GM21529 (cell line): ENCODE results near the gene PALD1.
A peak's percentile ranks its signal among the peaks of the same experiment; 100 is the strongest.

ENCODE experiments used
- ATAC-seq: cut with Tn5 transposase; IDR thresholded peaks from one replicate; pipeline ENCODE4 v1.9.1; 2021; ENCODE audit not compliant: unreplicated experiment

PALD1 gene

GRCh38 chr10:70552586-70552985 lies 74.0 kb downstream of the PALD1 start:
- ATAC-seq, result no peak

GRCh38 chr10:70555371-70555770 lies 76.8 kb downstream of the PALD1 start:
- ATAC-seq, result no peak

DNA sequence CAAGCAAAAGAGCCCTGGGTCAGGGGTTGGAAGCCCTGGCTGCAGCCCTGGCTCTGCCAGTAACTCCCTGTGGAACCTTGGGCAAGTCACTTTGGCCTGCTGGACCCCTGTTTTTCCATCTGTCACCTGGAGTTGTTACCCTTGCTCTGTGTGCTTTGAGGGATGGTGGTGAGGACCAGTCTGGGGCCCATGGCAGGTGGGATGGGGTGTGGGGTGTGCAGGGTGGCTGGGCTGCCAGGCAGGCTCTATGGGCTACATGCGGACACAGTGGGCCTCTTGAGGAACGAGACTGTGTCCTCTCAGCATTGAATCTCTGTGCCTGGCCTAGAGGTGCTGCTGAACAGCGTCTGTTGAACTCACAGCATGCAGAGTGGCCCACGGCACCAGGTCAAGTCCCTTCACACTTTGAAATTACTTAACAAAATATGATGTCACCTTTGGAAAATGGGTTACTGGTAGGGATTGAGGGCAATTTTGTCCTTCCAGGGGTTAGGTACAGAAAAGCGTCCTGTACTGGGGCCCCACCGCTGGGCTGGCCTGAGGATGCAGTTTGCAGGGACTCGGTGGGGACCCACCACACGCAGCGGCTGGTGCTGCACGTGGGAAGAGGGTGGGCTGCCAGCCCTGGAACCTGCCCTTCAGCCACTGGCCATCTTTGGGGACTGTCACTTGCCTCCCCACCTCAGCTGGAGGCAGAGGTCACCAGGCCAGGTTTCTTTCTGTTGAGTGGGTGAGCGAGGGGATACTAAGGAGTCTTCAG lies 78.7 kb downstream of the PALD1 start:
- no peak for ATAC-seq

DNA sequence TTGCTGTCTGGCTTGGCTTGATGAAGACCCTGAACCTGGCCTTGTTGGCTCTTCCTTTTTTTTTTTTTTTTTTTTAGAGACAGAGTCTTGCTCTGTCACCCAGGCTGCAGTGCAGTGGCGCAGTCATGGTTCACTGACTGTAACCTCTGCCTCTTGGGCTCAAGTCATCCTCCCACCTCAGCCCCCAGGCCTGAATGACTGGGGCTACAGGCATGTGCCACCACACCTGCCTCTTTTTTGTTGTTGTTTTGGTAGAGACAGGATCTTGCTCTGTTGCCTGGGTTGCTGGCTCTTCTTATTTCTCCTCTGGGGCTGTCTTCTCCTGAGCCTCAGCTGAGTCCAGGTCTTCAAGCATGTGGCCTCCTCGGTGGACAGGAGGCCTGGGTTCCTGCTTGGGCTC lies 79.3 kb downstream of the PALD1 start:
- ATAC-seq, result no peak

DNA sequence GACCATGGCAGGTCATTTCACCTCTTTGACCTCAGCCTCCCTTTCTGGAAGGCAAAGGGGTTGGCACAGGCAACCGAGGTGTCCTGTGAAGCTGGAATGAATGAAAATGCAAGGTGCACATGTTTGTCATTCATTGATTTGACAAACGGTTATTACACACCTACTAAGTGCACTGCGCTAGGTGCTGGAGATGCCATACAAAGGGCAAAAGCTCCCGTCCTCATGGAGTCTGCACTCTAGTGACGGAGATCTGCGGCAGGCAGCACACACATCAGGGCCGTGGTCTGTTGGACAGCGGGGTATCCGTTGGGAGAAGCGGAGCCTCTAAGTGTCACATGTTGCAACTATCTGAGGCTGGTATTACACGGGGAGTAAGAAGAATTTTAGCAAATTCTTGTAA lies 79.7 kb downstream of the PALD1 start:
- no peak for ATAC-seq

DNA sequence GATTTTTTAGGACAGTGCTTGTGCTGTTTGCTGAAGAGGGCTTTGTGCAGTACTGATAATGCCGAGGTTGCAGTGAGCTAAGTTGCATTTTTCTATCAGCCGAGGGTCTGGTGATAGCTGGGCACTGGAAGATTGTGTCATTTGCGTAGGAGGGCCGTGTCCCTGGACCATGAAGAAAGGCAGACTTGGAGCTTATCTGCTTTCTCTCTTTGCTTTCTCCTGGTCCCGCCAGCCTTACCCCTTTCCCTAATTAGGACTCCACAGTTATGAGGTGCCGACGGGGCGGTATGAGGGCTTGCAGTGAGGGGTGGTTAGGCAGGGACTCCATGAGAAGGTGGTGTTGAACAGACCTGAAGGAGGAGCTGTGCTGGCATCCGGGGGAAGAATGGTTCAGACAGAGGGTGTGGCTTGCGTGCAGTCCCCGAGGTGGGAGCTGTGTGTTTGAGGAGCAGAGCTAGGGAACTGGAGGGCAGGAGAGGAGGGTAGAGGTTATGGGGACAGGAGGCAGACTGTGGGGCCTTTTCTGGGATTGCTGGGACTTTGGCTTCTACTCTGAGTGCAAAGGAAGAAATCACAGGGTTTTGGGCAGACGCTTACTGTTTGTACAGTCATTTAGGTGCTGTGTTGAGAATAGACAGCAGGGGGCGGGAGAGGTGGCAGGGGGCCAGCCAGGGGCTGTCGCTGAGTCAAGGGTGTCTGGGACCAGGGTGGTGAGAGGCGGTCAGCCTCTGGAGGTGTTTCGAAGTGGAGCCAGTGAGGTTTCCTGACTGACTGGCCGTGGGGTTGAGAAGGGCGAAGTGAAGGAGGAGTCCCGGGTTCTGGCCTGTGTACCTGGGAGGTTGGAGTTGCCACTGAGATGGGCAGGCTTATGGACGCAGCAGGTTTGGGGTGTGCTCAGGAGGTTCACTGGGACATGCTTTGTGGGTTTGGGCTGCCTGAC lies 80.6 kb downstream of the PALD1 start:
- peak; percentile 78 for ATAC-seq

- ATAC-seq, result no peak
These were observed 81.3 kb downstream of the PALD1 start for GRCh38 chr10:70559861-70560260.

GRCh38 chr10:70560511-70560941 lies 82.0 kb downstream of the PALD1 start:
- no peak for ATAC-seq

DNA sequence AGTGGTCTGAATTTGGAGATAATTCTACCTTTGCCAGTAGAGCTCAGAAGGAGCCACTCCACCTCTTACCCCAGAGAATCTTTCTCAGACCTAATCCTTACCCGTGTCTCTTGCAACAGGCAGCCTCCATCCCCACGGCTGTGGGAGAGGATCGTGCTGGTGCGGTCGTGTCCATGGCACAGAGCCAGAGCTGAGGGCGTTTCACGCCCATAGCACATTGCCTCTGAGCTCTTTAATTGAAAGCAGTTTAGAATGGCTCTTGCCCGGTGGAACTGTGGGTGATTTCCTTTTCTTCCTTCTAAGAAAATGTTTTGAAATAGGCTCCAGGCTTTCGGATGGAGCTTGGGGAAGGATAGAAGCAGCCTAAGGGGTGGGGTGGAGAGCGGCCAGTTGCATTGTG lies 82.5 kb downstream of the PALD1 start:
- ATAC-seq, result no peak

GRCh38 chr10:70561558-70561957 lies 83.0 kb downstream of the PALD1 start:
- ATAC-seq, result no peak

GRCh38 chr10:70562036-70562755 lies 83.6 kb downstream of the PALD1 start:
- no peak for ATAC-seq

DNA sequence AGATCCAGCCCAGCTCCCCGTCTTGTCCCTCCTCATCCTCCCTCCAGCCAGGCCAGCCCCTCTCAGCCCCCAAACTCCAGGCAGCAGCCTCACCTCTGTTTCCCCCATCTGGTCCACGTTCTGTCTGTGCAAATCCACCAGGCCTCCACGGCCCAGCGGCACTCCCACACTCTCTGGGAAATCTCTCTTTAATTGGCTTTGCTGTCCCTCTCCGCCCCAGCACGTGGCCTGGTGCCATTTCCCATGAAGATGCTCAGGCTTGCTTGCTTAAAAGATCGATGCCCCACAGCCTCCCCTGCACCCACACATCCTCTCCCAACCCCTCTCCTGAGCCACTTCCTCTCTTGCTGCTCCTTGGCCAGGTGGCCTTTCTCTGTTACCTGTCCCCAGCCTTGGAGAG lies 84.7 kb downstream of the PALD1 start:
- no peak for ATAC-seq

- ATAC-seq, result no peak
These were observed 85.7 kb downstream of the PALD1 start for GRCh38 chr10:70564113-70564725.

- ATAC-seq, result no peak
These were observed 86.4 kb downstream of the PALD1 start for GRCh38 chr10:70564901-70565351.

DNA sequence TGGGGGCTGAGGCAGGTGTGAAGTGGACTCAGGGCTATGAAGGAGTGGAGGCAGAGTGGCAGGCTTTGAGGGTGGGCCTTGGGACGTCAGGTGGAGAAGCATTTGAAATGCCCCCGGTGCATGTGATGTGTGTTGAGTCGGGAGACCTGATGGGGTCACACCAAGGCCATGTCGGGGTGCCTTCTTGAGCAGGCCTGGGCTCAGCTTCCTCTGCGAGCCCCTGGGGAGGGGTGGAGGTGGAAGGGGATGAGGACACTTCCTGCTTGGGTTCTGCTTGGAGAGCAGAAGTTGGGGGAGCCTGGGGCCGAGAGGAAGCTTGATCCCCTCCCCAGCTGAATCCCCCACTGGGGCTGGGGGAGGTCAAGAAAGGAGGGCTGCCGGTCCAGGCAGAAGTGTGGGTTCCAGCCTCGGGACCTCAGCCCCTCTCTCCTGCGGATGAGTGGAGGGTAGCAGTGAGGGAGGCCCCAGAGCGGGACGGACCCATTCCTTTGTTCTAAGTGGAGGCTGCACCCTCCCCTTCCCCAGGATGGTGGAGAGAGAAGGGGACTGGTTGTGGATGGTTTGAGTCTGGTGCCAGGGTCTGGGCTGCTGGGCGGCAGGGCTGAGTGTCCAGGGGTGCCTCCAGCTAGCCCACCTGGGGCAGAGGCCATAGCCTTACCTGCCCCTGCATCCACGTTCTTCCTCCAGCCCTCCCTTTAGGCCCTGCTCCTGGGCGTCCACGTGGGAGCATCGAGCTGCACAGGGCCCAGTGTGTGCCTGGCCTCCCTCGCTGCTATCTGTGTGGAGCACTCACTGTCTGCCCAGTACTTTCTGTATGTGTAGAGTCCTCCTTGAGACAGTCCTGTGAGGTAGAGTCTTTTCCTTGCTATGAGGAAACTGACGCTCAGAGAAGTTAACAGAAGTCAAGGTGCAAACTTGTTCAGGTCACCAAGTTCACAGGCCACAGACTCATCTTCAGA lies 87.3 kb downstream of the PALD1 start:
- no peak for ATAC-seq

DNA sequence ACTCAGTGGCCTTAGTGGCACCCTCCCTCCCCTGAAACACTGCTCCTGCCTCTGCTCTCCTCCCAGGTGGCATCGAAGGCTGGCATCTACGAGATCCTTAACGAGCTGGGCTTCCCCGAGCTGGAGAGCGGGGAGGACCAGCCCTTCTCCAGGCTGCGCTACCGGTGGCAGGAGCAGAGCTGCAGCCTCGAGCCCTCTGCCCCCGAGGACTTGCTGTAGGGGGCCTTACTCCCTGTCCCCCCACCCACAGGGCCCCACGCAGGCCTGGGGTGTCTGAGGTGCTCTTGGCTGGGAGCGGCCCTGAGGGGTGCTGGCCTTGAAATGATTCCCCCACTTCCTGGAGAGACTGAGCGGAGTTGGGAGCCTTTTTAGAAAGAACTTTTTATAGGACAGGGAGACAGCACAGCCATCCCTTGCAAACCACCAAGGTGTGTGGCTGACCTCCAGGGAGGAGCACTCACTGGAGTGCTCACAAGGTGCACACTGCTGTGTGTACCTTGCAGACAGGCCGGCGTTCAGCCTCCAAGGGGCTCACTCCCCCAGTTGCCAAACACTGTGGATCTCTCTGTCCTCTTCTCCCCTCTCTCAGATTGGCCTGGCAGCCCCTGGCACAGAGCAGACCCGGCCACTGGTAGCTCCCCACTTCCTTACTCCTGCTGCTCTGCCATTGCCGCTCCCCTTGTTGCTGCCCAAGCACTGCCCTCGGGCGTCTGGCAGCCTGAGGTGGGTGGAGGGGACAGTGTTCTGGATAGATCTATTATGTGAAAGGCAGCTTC lies 88.1 kb downstream of the PALD1 start:
- no peak for ATAC-seq

DNA sequence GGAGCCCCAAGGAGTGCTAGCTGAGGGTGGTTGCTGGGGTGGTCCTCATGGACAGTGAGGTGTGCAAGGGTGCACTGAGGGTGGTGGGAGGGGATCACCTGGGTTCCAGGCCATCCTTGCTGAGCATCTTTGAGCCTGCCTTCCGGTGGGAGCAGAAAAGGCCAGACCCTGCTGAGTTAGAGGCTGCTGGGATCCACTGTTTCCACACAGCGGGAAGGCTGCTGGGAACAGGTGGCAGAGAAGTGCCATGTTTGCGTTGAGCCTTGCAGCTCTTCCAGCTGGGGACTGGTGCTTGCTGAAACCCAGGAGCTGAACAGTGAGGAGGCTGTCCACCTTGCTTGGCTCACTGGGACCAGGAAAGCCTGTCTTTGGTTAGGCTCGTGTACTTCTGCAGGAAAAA lies 89.0 kb downstream of the PALD1 start:
- no peak for ATAC-seq

DNA sequence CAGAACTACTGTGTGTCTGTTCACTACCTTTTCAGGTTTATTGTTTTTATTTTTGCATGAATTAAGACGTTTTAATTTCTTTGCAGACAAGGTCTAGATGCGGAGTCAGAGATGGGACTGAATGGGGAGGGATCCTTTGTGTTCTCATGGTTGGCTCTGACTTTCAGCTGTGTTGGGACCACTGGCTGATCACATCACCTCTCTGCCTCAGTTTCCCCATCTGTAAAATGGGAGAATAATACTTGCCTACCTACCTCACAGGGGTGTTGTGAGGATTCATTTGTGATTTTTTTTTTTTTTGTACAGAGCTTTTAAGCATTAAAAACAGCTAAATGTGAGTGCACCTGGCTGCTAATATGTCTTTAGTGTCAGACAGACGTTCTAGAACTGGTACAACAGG lies 89.5 kb downstream of the PALD1 start:
- ATAC-seq, result no peak
